RWPE1 (cell line): Measurements from ENCODE around the gene DDAH2.
A peak's percentile ranks its signal among the peaks of the same experiment; 100 is the strongest.

Source experiments
- CTCF ChIA-PET: fragments of 350-600 bp; sonication (Branson Sonifier 250); formaldehyde crosslinking; extraction: SDS; loops from one replicate; lab custom pipeline; 2021; lab: Yijun Ruan, JAX
- POLR2A ChIA-PET: fragments of 400-600 bp; formaldehyde crosslinking; extraction: SDS; loops from one replicate; lab custom pipeline; 2020; ENCODE audit warnings: antibody characterized with exemption; ENCODE audit not compliant: low non-redundant PET; lab: Yijun Ruan, JAX
- DNase-seq: peaks from one replicate; pipeline ENCODE4 v3.0.0; 2012; ENCODE audit warnings: low spot score
- H3K27ac ChIP-seq: fragments of 450-650 bp; 2 replicates; pipeline ENCODE4 v1.5.1; 2017
- TF ChIP-seq, protein P1 (sequence below): fragments of 450-650 bp; conservative IDR thresholded peaks from 2 replicates; pipeline ENCODE4 v1.5.1; 2017; ENCODE audit warnings: low read depth, mild to moderate bottlenecking

DDAH2 gene

GRCh38 chr6:31723245-31723979, 5.7 kb downstream of the DDAH2 start, which contains the start of gene MPIG6B:
MPIG6B (plus strand) TSS chr6:31723373; CDS start chr6:31723384, 11 bp downstream.
- ChIA-PET POLR2A (interaction anchor here (0.6 kb wide), 1 partner anchor 23 kb away, joined by 3 read pairs; no protein-coding TSS in a partner anchor), CTCF (interaction anchor here (0.6 to 1.0 kb wide), 2 partner anchors 20 to 57 kb away, joined by 4 read pairs; no protein-coding TSS in a partner anchor)

GRCh38 chr6:31722173-31722572, 6.9 kb downstream of the DDAH2 start:
- H3K27ac ChIP-seq = no peak overlapping the region
- no peak for DNase-seq
- POLR2A ChIA-PET = no interaction called here
- CTCF ChIA-PET = interaction anchor here (0.9 to 1.5 kb wide), 3 partner anchors 10 to 48 kb away, joined by 3 to 5 read pairs (median 3); no protein-coding TSS in a partner anchor
- TF ChIP-seq, protein P1, sequence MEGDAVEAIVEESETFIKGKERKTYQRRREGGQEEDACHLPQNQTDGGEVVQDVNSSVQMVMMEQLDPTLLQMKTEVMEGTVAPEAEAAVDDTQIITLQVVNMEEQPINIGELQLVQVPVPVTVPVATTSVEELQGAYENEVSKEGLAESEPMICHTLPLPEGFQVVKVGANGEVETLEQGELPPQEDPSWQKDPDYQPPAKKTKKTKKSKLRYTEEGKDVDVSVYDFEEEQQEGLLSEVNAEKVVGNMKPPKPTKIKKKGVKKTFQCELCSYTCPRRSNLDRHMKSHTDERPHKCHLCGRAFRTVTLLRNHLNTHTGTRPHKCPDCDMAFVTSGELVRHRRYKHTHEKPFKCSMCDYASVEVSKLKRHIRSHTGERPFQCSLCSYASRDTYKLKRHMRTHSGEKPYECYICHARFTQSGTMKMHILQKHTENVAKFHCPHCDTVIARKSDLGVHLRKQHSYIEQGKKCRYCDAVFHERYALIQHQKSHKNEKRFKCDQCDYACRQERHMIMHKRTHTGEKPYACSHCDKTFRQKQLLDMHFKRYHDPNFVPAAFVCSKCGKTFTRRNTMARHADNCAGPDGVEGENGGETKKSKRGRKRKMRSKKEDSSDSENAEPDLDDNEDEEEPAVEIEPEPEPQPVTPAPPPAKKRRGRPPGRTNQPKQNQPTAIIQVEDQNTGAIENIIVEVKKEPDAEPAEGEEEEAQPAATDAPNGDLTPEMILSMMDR = no peak

More at GRCh38 chr6:31723245-31723979, 5.7 kb downstream of the DDAH2 start, which contains the start of gene MPIG6B:
- H3K27ac ChIP-seq = no peak within 1 kb of the TSS
- TF ChIP-seq, protein P1 = no peak
- no peak for DNase-seq

- ChIA-PET POLR2A (no interaction called here), CTCF (interaction anchor here (0.9 to 1.5 kb wide), 3 partner anchors 9 to 48 kb away, joined by 3 to 5 read pairs (median 3); no protein-coding TSS in a partner anchor)
- TF ChIP-seq, protein P1 = no peak
- no peak for DNase-seq
- no peak within 1 kb of the TSS for H3K27ac ChIP-seq
Measured at GRCh38 chr6:31721351-31722020, 7.6 kb downstream of the DDAH2 start, which contains the start of gene LY6G6C. LY6G6C (minus strand) TSS chr6:31721746; CDS start chr6:31721679, 67 bp downstream.

DNA sequence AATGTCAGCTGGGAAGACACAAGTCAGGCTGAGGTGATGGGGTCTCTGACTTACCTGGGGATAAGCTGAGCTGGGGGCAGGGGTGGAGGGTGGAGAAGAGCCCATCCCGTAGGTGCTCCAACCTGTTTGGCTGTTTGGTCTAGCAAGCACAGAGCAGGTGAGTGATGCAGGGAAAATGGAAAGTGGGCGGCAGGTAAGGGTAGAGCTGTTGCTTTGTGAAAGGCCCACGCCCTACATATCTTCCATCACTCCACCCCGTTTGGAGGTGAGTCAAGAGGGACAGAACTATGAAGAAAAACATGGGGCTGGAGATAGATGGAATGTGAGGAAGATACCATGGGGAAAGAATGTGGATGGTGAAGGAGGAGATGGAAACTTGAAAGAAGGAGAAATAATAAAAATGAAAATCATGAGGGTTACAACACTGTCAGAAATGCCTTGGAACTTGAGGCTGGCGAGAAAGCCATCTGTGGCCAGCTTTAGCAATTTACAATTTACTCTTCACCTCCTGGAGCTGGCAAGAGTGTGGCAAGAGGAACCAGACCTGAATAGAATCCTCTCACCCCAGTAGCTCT, 8.8 kb downstream of the DDAH2 start:
- no peak overlapping the region for H3K27ac ChIP-seq

DNA sequence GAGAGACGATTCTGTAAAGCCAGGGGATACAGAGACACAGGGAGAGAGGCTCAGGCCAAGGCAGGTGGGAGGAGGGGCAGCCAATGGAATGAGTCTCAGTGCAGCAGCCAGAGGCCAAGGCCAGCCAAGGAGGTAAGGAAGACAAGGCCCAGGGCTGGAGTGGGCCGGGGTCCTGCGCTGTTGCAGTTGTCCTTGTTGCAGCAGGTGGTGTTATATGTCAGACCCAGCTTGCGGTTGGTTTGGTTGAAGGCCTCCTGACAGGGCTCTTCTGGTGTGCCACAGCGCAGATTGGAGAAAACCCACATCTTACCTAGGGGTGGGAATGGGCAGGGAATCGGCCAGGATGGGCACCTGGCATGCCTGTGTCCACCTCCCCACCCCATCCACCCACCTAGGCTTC, 10.1 kb downstream of the DDAH2 start:
- TF ChIP-seq, protein P1 = no peak
- no peak for DNase-seq
- POLR2A ChIA-PET = no interaction called here
- no peak overlapping the region for H3K27ac ChIP-seq
- CTCF ChIA-PET = no interaction called here

More for the DNA sequence above, 8.8 kb downstream of the DDAH2 start:
- TF ChIP-seq, protein P1 = no peak
- ChIA-PET POLR2A (no interaction called here), CTCF (interaction anchor here (0.5 kb wide), 1 partner anchor 21 kb away, joined by 4 read pairs; no protein-coding TSS in a partner anchor)
- peak; percentile 63 for DNase-seq

GRCh38 chr6:31718265-31718664, 10.8 kb downstream of the DDAH2 start:
- DNase-seq = peak; percentile 95
- ChIA-PET CTCF (no interaction called here), POLR2A (no interaction called here)
- no peak overlapping the region for H3K27ac ChIP-seq
- TF ChIP-seq, protein P1 = no peak
